Fibroblast of mammary gland (primary cell): ENCODE measurements around the gene SSTR3.

Source experiments
- DNase-seq: peaks from one replicate; pipeline ENCODE4 v3.0.0-alpha.2; 2010; ENCODE audit warnings: low read depth
- H3K4me3 ChIP-seq: 2 replicates; pipeline ENCODE4 v1.5.1; 2011; ENCODE audit warnings: low read depth, mild to moderate bottlenecking, low read length, moderate library complexity; ENCODE audit not compliant: control insufficient read depth
- CTCF ChIP-seq: conservative IDR thresholded peaks from 2 replicates; pipeline ENCODE4 v1.5.1; 2011; ENCODE audit warnings: low read depth, low read length, inconsistent platforms; ENCODE audit not compliant: control insufficient read depth, insufficient read depth

SSTR3 gene

GRCh38 chr22:37178350-37179125, 33.7 kb downstream of the SSTR3 start:
- H3K4me3 ChIP-seq: no peak overlapping the region
- DNase-seq: peak; percentile 20
- TF ChIP-seq CTCF: no peak

GRCh38 chr22:37177755-37178154, 34.5 kb downstream of the SSTR3 start:
- no peak for DNase-seq
- no peak for TF ChIP-seq CTCF

GRCh38 chr22:37177221-37177620, 35.1 kb downstream of the SSTR3 start:
- no peak overlapping the region for H3K4me3 ChIP-seq
- DNase-seq: no peak
- TF ChIP-seq CTCF: no peak

More at GRCh38 chr22:37177755-37178154, 34.5 kb downstream of the SSTR3 start:
- no peak overlapping the region for H3K4me3 ChIP-seq

GRCh38 chr22:37176464-37177061, 35.7 kb downstream of the SSTR3 start:
- DNase-seq: peak; percentile 90
- no peak overlapping the region for H3K4me3 ChIP-seq
- no peak for TF ChIP-seq CTCF

- no peak overlapping the region for H3K4me3 ChIP-seq
- peak; percentile 14 for DNase-seq
Observed at GRCh38 chr22:37175414-37176281, 36.6 kb downstream of the SSTR3 start.

More at GRCh38 chr22:37175414-37176281, 36.6 kb downstream of the SSTR3 start:
- TF ChIP-seq CTCF: no peak
